ENCODE measurements around the gene WARS2.

DNA sequence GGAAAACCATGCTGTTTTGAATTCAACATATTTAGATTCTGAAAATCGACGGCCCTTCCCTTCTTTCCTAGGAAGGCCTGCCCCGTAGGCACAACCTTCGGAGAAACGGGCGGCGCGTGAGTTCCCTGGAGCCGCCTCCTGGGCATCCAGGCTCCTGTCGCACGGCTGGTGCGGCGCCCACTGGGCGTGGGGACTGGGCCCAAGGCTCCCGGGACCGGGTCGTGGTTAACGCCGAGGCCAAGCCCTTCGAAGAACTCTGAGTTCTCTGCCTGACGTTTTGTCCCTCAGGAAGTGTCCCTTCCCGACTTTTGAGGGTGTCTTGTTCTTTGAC lies 133.1 kb downstream of the WARS2 start:
- TF ChIP-seq GATA2 (IDR thresholded peaks at IDR 0.05; ENCODE audit: low read depth, low read length): no peak
- no peak for TF ChIP-seq GATA3 (IDR thresholded peaks at IDR 0.05; ENCODE audit: low read depth, low read length)

Measured in SH-SY5Y (cell line).